PC-3 (cell line): Measurements from ENCODE around the gene RPSA. TPM values are rescaled to one million over a fixed set of nuclear protein-coding genes. Genes with fewer than 3 reads are reported as not detected.

Source experiments
- ATAC-seq: fragments of 200-7000 bp; cut with Tn5 transposase; 2 replicates; pipeline ENCODE4 v1.9.1; 2020; ENCODE audit warnings: mild to moderate bottlenecking, moderate library complexity
- BruUV-seq: library from RNA; stranded (reverse); fragments of 400-500 nt; replicated peaks from 2 replicates; lab custom pipeline; 2021; lab: Mats Ljungman, UMichigan
- CTCF ChIA-PET: fragments of 300-600 bp; sonication (Branson Sonifier 250); formaldehyde crosslinking; loops from one replicate; lab custom pipeline; 2022; ENCODE audit warnings: antibody characterized with exemption; lab: Charles Lee
- POLR2A ChIA-PET: fragments of 300-600 bp; sonication (Branson Sonifier 250); formaldehyde crosslinking; loops from one replicate; lab custom pipeline; 2022; ENCODE audit warnings: antibody characterized with exemption; ENCODE audit not compliant: unreplicated experiment; lab: Charles Lee
- DNase-seq: peaks from one replicate; pipeline ENCODE4 v3.0.0-alpha.2; 2015
- H2AFZ ChIP-seq: fragments of 300-600 bp; sonication (generic); 2 replicates; pipeline ENCODE4 v1.6.0; 2016; ENCODE audit warnings: antibody characterized with exemption, low read length
- H3F3A ChIP-seq: fragments of 300-600 bp; sonication (generic); one replicate; pipeline ENCODE4 v1.6.0; 2017; ENCODE audit warnings: antibody characterized with exemption, low read length, control low read depth, mild to moderate bottlenecking; ENCODE audit not compliant: unreplicated experiment
- H3K27ac ChIP-seq: fragments of 300-600 bp; sonication (generic); 2 replicates; pipeline ENCODE4 v1.5.1; 2016; ENCODE audit warnings: mild to moderate bottlenecking, low read length
- H3K27me3 ChIP-seq: fragments of 300-600 bp; sonication (generic); 2 replicates; pipeline ENCODE4 v1.6.1; 2016; ENCODE audit warnings: low read length, mixed read lengths
- H3K36me3 ChIP-seq: fragments of 300-600 bp; sonication (generic); 2 replicates; pipeline ENCODE4 v1.6.1; 2016; ENCODE audit warnings: low read depth, mixed run types, low read length, mixed read lengths
- H3K4me1 ChIP-seq: fragments of 300-600 bp; sonication (generic); 2 replicates; pipeline ENCODE4 v1.5.1; 2016; ENCODE audit warnings: low read length; ENCODE audit not compliant: insufficient read depth
- H3K4me2 ChIP-seq: fragments of 300-600 bp; sonication (generic); 2 replicates; pipeline ENCODE4 v1.6.0; 2016; ENCODE audit warnings: low read length
- H3K4me3 ChIP-seq: fragments of 300-600 bp; sonication (generic); 2 replicates; pipeline ENCODE4 v1.5.1; 2016; ENCODE audit warnings: mild to moderate bottlenecking, low read length, mixed read lengths
- H3K79me2 ChIP-seq: fragments of 300-600 bp; sonication (generic); 2 replicates; pipeline ENCODE4 v1.6.1; 2017; ENCODE audit warnings: low read length, mixed read lengths
- H3K9ac ChIP-seq: fragments of 300-600 bp; sonication (generic); 2 replicates; pipeline ENCODE4 v1.6.0; 2016; ENCODE audit warnings: mild to moderate bottlenecking, low read length
- H3K9me2 ChIP-seq: fragments of 300-600 bp; sonication (generic); replicated peaks from 2 replicates; pipeline ENCODE4 v1.6.1; 2016; ENCODE audit warnings: mixed run types, low read length, mixed read lengths
- H3K9me3 ChIP-seq: fragments of 300-600 bp; sonication (generic); 2 replicates; pipeline ENCODE4 v1.6.1; 2016; ENCODE audit warnings: low read length, mixed read lengths
- H4K20me1 ChIP-seq: fragments of 300-600 bp; sonication (generic); 2 replicates; pipeline ENCODE4 v1.6.1; 2016; ENCODE audit warnings: low read length, mixed read lengths
- CTCF ChIP-seq: fragments of 300-600 bp; sonication (generic); conservative IDR thresholded peaks from 2 replicates; pipeline ENCODE4 v1.5.1; 2017; ENCODE audit warnings: antibody characterized with exemption, low read depth, mild to moderate bottlenecking, low read length
- EZH2 ChIP-seq: fragments of 300-600 bp; sonication (generic); IDR thresholded peaks from one replicate; pipeline ENCODE4 v1.6.1; 2017; ENCODE audit warnings: antibody characterized with exemption, mild to moderate bottlenecking, low read length; ENCODE audit not compliant: unreplicated experiment
- EZH2phosphoT487 ChIP-seq: fragments of 300-600 bp; sonication (generic); IDR thresholded peaks from 2 replicates; pipeline ENCODE4 v1.6.1; 2018; ENCODE audit warnings: mild to moderate bottlenecking, antibody characterized with exemption, low read length, borderline replicate concordance
- intact Hi-C: fragments of 100-400 bp; cut with micrococcal nuclease; formaldehyde crosslinking; loops from 2 replicates; pipeline ENCODE4 v1.9.0; 2023
- total RNA-seq: library from RNA; depleted of rRNA; stranded (reverse); fragments of >200 nt; gene quantifications from 2 replicates; pipeline ENCODE4 v1.2.3, GENCODE V29; 2014

RPSA gene
- total RNA-seq, 1 experiment from 2014 or later: 2,722 TPM

GRCh38 chr3:39429466-39429865, 22.9 kb downstream of the RPSA start:
- Histone ChIP-seq H3K27ac (no peak overlapping the region), H3K9me3 (no peaks in the 10 kb centered on the region), H3K4me2 (no peak overlapping the region), H3K4me3 (no peak overlapping the region), H3K9me2 (no peaks in the 10 kb centered on the region), H3K9ac (no peak overlapping the region), H3K4me1 (peaks cover 16% of the 10 kb centered on the region), H3K79me2 (no peaks in the 10 kb centered on the region), H3K36me3 (no peaks in the 10 kb centered on the region), H4K20me1 (no peaks in the 10 kb centered on the region), H3K27me3 (no peaks in the 10 kb centered on the region), H3F3A (no peaks in the 10 kb centered on the region), H2AFZ (no peak overlapping the region)
- no peak for TF ChIP-seq EZH2phosphoT487
- TF ChIP-seq EZH2: no peak
- TF ChIP-seq CTCF: no peak
- ChIA-PET CTCF (no interaction called here), POLR2A (no interaction called here)
- DNase-seq (no peak), ATAC-seq (no peak)
- intact Hi-C loops: no loop called here
- no TSS peak for BruUV-seq

GRCh38 chr3:39432342-39432741, 25.8 kb downstream of the RPSA start:
- H3F3A ChIP-seq: no peaks in the 10 kb centered on the region
- H3K4me2 ChIP-seq: no peak overlapping the region
- ATAC-seq (peak; percentile 61), DNase-seq (peak; percentile 67)
- ChIA-PET POLR2A (no interaction called here), CTCF (no interaction called here)
- TF ChIP-seq CTCF: no peak
- no peaks in the 10 kb centered on the region for H3K27me3 ChIP-seq
- no peaks in the 10 kb centered on the region for H3K36me3 ChIP-seq
- no peak overlapping the region for H3K9ac ChIP-seq
- H3K9me3 ChIP-seq: no peaks in the 10 kb centered on the region
- H3K4me1 ChIP-seq: peaks cover 16% of the 10 kb centered on the region
- no peak overlapping the region for H2AFZ ChIP-seq
- no peaks in the 10 kb centered on the region for H4K20me1 ChIP-seq
- no TSS peak for BruUV-seq
- H3K9me2 ChIP-seq: no peaks in the 10 kb centered on the region
- H3K79me2 ChIP-seq: no peaks in the 10 kb centered on the region
- no peak overlapping the region for H3K4me3 ChIP-seq
- intact Hi-C loops: no loop called here
- no peak overlapping the region for H3K27ac ChIP-seq

GRCh38 chr3:39433642-39434041, 27.1 kb downstream of the RPSA start:
- Histone ChIP-seq H3K36me3 (no peaks in the 10 kb centered on the region), H3K27ac (no peak overlapping the region), H3K79me2 (no peaks in the 10 kb centered on the region), H4K20me1 (no peaks in the 10 kb centered on the region), H3K9me2 (no peaks in the 10 kb centered on the region), H3K27me3 (no peaks in the 10 kb centered on the region), H3K4me2 (peak overlapping the region; percentile 29; the same call in 1 of the 2 replicates), H2AFZ (peak overlapping the region; percentile 75), H3K4me1 (peaks cover 16% of the 10 kb centered on the region), H3K4me3 (no peak overlapping the region), H3K9me3 (no peaks in the 10 kb centered on the region), H3K9ac (no peak overlapping the region), H3F3A (no peaks in the 10 kb centered on the region)
- TF ChIP-seq EZH2phosphoT487 (no peak), EZH2 (no peak), CTCF (no peak)
- intact Hi-C loops: no loop called here
- no TSS peak for BruUV-seq
- ATAC-seq: peak; percentile 50
- POLR2A ChIA-PET: no interaction called here
- peak; percentile 49 for DNase-seq
- CTCF ChIA-PET: no interaction called here
